HepG2 (cell line): ENCODE results near the gene INTS3.
"Not testable (repeated sequence)": the region's sequence is repeated elsewhere in the genome, so short reads cannot be mapped to it uniquely, and the experiment has no call there.

Experiments used
- SP2 ChIP-seq: sonication (generic); formaldehyde crosslinking; IDR thresholded peaks from 2 replicates; pipeline ENCODE4 v1.5.1; 2020; ENCODE audit warnings: mild to moderate bottlenecking, missing genetic modification reagents
- ZBTB33 ChIP-seq: sonication (generic); formaldehyde crosslinking; IDR thresholded peaks from 2 replicates; pipeline ENCODE4 v1.4.0; 2020; ENCODE audit warnings: missing genetic modification reagents
- ZNF431 ChIP-seq: sonication (generic); formaldehyde crosslinking; IDR thresholded peaks from 2 replicates; pipeline ENCODE4 v1.9.0; 2022; ENCODE audit warnings: missing genetic modification reagents, low read depth, mild to moderate bottlenecking, borderline replicate concordance
- ZSCAN20 ChIP-seq: sonication (generic); formaldehyde crosslinking; IDR thresholded peaks from 2 replicates; pipeline ENCODE4 v1.4.0; 2020; ENCODE audit warnings: missing genetic modification reagents, mild to moderate bottlenecking, borderline replicate concordance

- TF ChIP-seq ZNF431; ZBTB33; ZSCAN20 (CRISPR knock-in tag); SP2: not testable (repeated sequence)
Measured at GRCh38 chr1:153766663-153767062, 38.8 kb downstream of the INTS3 start.
